ENCODE data around the gene FAM237B. TPM values are rescaled to one million over a fixed set of nuclear protein-coding genes. Genes with fewer than 3 reads are reported as not detected.
"Not testable (repeated sequence)": the region's sequence is repeated elsewhere in the genome, so short reads cannot be mapped to it uniquely, and the experiment has no call there.

The FAM237B gene
- total RNA-seq (not detected), polyA plus RNA-seq (not detected)
- long read RNA-seq, donor 1: 0 reads
- long read RNA-seq, donor 2: 0 reads
- long read RNA-seq, donor 3: 0 reads

GRCh38 chr7:90320801-90321494 lies at the start of gene FAM237B:
Gene FAM237B (minus strand): TSS chr7:90321304. CDS start chr7:90319748, 1,556 bp downstream.
- no peak for TF ChIP-seq CTCF (IDR thresholded peaks at IDR 0.05)
- ATAC-seq: peak in 2 of 8 donors; percentile 37 to 70
- H3K4me1 ChIP-seq: peaks cover 0 to 8% (median 5%) of the 10 kb centered on the region in 9 donors
- WGBS, 2 donors: 1 to 4% methylated on average over 60 to 62 of the region's 62 CpGs
- no peak for DNase-seq
- no peak within 1 kb of the TSS for H3K27ac ChIP-seq
- H3K36me3 ChIP-seq: no peaks in the 10 kb centered on the region
- intact Hi-C loops (cut with DNase I): no loop called here
- peak within 1 kb of the TSS in 9 of 10 donors; percentile 18 to 44 (median 31) for H3K4me3 ChIP-seq
- H3K9me3 ChIP-seq: no peaks in the 10 kb centered on the region
- peaks cover 9 to 91% (median 66%) of the 10 kb centered on the region in 7 donors for H3K27me3 ChIP-seq

GRCh38 chr7:90351987-90352386 lies 30.9 kb upstream of the FAM237B start:
- H3K4me3 ChIP-seq: no peak overlapping the region
- ATAC-seq (no peak), DNase-seq (no peak)
- no peaks in the 10 kb centered on the region for H3K27me3 ChIP-seq
- no peak for TF ChIP-seq CTCF (IDR thresholded peaks at IDR 0.05)
- peaks cover 0 to 44% (median 8%) of the 10 kb centered on the region in 9 donors for H3K36me3 ChIP-seq
- intact Hi-C loops (cut with DNase I): no loop called here
- peaks cover 0 to 14% (median 11%) of the 10 kb centered on the region in 9 donors for H3K4me1 ChIP-seq
- peaks cover 0 to 2% (median 0%) of the 10 kb centered on the region in 11 donors for H3K9me3 ChIP-seq
- H3K27ac ChIP-seq: no peak overlapping the region

GRCh38 chr7:90350032-90350431 lies 28.9 kb upstream of the FAM237B start:
- H3K27ac ChIP-seq; H3K27me3 ChIP-seq; ATAC-seq; H3K4me3 ChIP-seq; DNase-seq; H3K9me3 ChIP-seq; intact Hi-C loops (cut with DNase I): not testable (repeated sequence)
- peaks cover 0 to 23% (median 13%) of the 10 kb centered on the region in 9 donors for H3K4me1 ChIP-seq
- peaks cover 0 to 25% (median 2%) of the 10 kb centered on the region in 9 donors for H3K36me3 ChIP-seq
- WGBS, 2 donors: 90 to 94% methylated on average over 3 of the region's 3 CpGs

GRCh38 chr7:90349305-90349704 lies 28.2 kb upstream of the FAM237B start:
- peaks cover 0 to 17% (median 0%) of the 10 kb centered on the region in 9 donors for H3K36me3 ChIP-seq
- H3K27ac ChIP-seq: no peak overlapping the region
- H3K4me1 ChIP-seq: peaks cover 0 to 23% (median 13%) of the 10 kb centered on the region in 9 donors
- DNase-seq: no peak
- no peaks in the 10 kb centered on the region for H3K9me3 ChIP-seq
- WGBS, 2 donors: 77 to 79% methylated on average over 4 of the region's 4 CpGs
- TF ChIP-seq CTCF (IDR thresholded peaks at IDR 0.05): no peak
- H3K4me3 ChIP-seq: no peak overlapping the region
- no peaks in the 10 kb centered on the region for H3K27me3 ChIP-seq
- intact Hi-C loops (cut with DNase I): loop anchor here in 3 of 10 donors (5.0 kb wide), 2 partner anchors 53 to 197 kb away; partner anchors contain the start of genes CLDN12 (in 2 of the 3) and STEAP1 (in 1 of the 3)
- no peak for ATAC-seq

Measured in heart right ventricle (tissue), 16 donors.